UCSD-AML1 (cell line): Measurements from ENCODE around the gene UROC1.

Experiments used
- DNase-seq: peaks from one replicate; lab custom pipeline; 2025; ENCODE audit not compliant: unreplicated experiment; lab: John Stamatoyannopoulos, UW

Gene UROC1

DNA sequence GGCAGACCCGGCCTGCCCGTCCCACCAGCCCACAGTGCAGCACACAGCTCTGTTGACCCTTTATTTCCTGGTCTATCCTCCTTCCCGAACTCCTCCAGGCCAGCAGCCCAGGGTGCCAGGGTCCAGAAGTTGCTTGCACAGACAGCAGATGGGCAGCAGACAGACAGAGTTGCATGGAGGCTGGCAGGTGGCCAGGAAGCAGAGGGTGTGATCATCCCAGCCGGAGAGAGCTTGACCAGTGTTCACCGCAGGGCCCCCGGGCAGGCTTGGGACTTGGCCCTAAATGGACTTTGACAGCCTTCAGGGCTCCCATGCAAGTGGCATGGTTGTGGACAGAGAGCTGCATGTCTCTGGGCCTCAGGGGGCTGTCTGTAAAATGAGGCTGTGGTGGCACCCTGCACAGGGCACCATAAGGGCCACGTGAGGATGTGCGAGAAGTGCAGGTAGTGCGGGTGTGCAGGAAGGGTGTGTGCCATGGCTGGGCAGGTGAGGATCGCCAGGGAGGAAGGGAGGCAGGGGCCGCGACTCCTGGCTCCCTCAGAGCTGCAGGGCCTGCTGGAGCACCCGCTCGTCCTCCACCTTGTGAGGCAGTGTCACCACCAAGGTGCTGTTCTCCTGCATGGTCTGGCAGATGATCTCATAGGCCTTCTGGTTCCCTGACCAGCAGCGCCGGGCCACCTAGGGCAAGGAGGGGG, 35.6 kb downstream of the UROC1 start:
- no peak for DNase-seq

DNA sequence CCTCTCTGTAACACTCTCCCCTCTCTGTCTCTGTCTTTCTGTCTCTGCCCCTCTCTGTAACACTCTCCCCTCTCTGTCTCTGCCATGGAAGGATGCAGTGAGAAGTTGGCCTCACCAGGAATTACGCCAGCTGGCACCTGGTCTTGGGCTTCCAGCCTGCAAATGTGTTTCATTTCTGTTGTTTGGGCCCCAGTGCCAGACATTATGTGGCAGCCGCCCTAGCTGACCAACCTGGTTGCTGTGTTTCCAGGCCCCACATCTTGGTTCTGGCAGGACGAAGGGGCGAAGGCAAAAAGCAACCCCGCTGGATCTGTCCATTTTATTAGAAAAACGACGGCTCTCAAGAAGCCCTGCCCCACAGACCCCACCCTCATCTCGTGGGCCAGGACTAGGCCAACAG, 36.7 kb downstream of the UROC1 start:
- DNase-seq, result no peak

DNA sequence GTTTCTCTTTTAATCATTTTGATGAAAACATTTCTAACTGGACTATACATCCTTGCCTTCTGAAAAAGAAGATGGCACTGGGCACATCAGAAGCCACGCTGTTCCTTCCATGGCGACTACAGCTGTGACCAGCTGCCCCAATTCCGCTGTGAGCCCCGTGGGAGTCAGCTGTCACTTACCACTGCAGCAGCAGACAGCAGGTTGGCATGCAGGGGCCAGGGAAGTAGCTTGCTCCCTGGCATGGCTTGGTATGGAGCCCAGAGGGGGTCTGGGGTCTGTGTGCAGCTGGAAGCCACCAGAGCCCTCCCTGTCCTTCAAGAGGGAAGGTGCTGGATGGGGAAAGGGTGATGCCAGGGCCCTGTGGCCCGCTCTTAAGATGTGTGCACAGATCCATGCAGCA, 37.4 kb downstream of the UROC1 start:
- no peak for DNase-seq

DNA sequence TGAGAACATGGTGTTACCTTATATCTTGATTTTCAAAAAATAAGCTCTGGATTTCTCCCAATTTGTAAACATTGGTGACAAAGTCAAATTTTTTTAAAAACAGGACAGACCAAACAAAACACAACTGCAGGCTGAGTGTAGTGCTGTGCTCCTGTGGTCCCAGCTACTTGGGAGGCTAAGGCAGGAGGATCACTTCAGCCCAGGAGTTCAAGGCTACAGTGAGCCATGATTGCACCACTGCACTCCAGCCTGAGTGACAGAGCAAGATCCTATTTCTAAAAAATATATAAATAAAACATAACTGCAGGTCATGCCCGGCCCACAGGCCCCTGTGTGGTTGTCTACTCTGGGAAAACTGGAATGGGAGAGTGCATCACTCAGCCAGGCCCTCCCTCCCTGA, 37.9 kb downstream of the UROC1 start:
- DNase-seq, result no peak

DNA sequence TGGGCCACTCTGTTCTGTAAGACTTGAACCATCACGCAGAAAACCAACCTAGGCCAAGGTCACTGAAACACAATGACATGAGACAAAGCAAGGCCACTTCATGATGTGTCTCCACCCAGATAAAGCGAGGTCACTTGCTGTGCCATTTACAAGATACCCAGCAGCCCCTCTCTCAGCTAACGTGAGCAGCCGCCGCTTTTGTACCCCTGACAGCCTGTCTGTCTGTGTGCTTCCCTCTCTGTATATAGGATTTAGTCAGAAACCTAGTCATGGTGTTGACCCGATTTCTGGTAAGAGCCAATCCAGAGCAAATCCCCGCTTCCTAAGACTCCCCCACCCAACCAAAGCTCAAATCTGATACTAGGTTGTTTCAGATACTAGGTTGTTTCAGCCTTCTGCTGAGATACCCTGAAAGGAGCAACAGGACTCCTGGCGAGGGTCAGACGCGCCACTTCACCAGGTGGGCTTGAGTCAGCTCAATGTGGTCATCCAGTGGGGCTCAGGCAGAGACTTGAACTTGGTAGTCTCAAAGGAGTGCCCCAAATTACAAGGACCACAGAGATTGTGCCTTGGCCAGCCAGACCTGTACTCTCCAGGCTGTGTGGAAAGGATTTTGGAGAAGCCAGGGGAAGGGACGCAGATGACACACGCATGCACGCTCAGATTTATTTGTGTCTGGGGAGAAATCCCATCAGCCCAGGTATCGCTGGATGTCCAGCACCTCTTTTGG, 38.8 kb downstream of the UROC1 start:
- DNase-seq, result no peak

DNA sequence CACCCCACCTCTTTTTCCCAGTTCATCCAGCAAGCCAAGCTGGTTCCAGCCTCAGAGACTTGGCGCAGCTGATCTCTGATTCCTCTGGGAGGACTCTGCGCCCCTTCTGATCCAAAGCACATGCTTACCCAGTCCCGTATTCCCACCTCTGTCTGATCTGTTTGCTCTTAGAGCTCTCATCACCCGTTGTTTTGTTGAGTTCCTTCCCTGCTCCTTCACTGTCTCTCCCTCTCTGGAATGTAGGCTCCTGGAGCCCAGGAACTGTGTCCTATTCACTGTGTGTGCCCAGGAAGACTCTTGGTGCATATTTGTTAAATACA, 40.6 kb downstream of the UROC1 start:
- no peak for DNase-seq

DNA sequence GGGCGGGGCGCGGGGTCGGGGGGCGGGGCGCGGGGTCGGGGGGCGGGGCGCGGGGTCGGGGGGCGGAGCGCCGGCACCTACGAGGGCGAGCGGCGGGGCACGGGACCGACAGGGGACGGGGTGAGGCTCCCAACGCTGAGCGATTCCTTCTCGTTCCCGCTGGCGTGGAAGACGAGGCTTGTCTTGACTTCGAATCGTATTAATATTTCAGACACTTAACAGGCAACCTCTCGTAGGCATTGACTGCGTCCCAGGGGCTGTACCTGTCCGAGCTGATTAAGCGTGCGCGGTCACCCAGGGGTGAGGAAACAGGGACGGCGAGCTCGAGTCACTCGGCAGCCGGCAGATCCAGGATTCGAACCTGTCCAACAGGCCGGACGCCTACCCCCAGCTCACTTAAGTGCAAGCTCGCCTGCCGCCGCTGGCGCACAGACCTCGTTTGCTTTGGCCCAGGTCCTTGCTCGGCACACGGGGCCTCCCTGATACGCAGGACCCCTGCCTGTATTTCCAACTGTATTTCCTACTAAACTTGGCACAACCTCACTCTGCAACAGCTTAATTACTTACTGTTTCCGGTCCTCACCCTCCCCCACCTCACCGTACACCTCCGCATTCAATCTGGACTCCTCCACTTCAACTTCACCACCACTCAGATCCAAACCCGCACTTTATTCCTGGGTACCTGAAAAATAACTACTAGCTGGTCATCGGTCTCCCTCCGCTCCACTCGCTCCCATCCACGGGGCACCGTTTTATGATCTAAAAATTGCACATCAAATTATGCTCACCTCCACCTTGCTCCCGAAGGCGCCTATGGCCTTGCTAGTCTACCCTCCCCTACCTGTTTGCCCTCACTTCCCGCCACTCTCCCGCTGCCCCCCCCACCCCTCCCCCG, 41.2 kb downstream of the UROC1 start:
- DNase-seq, result no peak

DNA sequence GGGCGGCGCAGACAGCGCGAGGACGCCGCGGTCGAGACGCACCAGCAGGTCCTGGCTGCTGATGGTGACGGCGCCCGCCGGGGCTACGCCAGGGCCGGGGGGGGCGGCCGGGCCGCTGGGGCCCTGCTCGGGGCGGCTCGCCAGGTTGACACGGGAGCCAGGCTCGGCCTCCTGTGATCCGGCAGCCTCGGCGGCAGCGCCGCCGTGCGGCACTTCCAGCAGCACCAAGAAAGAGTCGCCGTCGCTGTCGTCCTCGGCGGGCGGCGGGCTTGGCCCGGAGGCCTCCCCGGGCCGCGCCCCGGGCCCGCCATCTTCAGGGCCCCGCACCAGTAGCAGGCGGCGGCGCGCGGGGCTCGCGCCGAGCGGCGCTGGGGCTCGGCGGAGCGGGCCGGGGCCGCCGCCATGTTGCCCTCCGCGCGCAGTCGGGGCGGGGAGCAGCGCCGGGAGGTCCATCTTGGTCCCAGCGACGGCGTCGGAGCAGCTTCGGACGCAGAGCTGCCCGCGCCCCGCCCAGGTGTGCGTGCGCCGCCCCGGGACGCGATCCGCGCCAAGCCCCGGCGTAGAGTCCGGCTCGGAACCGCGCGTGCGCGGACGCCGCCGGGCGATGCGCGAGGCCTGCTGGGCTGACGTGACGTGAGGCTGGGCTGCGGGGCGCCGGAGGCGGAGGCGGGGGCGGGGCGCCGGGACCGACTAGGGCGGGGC, 42.0 kb downstream of the UROC1 start, which contains the start of gene ZXDC:
Gene ZXDC, minus strand, starts transcription at position 479 of the 702 bp plus-strand sequence. Its CDS starts 26 bp downstream, at position 453.
- peak; percentile 97 for DNase-seq

DNA sequence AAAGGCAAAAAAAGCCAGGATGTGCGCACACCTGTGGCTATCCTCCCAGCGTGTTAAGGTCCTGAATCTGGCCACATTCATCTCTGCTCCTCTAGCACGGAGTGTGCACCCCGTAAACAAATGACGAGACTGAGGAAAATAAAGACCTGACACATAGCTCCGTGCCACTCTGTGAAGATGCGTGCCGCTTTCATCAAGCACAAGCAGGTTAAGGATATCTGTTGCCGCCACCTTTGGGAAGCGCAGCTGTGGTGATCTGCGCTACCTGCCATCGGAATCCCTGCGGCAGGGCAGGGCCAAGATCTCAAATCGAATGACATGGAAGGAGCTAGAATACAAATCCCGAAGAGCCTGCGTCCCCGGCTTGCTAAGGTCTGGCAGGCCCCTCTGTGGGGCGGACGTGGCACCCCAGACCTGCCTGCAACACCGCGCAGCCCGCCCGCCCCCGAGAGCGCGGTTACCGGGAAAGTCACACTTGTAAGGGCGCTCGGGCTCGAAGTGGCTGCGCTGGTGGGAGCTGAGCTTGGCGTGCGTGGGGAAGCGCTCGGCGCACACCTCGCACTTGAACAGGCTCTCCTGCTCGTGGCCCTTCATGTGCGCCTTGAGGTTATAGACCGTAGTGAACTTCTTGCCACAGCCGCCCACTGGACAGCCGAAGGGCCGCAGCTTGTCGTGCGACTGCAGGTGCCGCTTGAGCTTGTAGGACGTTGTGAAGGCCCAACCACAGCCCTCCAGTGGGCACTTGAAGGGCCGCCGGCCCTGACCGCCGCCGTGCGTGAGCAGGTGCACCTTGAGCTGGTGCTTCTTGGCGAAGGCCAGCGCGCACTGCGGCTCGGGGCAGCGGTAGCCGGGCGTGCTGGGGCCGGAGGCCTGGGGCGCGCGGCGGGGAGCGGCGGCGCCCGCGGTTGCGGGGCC, 42.8 kb downstream of the UROC1 start:
- DNase-seq, result peak; percentile 52

DNA sequence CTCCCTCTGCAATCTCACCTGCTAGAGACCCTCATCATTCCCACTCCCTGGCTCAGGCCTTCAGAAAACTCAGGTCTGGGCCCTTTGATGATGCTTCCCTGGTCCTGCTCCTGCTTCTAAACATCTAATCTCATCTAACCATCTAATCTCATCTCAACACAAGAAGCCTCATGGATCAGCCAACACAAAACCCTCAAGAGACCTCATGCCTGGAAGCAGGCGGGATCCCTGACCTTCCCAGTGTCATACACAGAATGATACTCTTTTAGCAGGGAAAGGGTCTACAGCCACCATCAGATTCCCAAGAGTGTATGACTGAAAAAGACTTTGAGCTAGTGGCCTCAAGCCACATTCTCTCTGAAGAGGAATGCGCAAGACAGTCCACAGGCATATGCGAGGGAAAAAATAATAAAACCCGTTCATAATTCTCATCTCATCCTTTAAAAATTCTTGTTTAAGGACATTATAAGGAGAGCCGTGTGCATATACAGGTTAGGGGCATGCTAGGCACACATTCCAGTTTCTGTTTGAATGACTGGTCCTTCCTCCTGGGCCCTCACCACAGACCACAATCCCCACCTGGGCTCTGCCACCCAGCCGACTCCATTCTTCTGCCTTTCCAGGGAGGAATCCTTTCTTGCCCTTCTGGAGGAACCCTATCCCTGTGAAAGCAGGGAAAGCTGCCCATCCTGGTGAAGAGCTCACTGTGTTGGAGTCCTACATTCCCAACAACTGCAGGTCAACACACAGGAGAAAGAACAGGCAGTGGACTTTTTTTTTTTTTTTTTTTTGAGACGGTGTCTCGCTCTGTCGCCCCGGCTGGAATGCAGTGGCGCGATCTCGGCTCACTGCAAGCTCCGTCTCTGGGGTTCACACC, 44.0 kb downstream of the UROC1 start:
- DNase-seq, result no peak

DNA sequence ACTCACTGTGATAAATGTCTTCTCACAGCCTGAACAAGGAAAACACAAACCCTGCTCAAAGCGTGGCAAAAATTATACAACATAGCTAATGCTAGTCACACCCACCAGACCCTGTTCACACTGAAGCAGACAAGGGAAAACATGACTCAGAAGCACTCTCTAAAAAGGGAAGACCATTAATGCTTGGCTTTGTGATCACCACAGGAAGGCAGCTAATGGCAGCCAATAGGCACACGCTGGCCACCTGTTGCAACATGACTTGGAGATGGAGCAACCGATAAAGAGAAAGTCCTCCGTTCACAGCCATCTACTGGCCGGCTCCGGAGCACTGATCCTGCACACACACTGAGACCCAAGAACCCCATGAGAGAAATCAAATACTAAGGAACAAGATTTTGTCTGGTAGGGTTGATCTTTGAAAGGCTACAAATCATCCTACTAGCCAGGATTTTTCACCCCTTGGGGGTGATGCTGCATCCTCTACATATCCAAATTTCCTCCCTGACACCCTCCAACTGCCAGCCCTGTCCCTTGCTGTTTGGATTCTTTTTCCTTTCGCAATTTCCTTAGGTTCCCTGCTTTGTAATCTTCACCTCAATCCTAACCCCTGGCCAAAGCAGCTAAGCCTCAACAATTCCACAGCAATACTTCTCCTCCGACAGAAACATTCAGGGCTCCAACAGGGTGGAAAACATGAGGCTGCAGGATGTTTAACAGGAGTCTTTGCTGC, 45.1 kb downstream of the UROC1 start:
- DNase-seq, result peak; percentile 73

DNA sequence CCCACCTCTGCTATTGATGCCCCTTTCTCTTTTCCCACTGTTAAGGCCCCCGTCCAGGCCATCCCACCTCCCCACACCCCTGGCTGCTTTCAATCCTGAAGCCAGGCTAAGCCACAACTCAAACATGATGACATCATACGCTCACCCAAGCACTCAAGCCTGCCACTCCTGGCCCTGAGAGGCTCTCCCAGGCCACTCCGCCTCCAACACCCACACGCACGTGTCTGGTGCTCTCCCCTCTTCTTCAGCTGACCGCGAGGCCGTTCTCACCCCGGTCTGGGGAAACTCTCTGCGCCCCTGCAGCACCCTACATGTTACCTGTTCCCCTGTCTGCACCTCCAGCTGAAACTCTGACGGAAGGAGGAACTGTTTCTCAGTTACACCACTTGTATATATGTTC, 48.1 kb downstream of the UROC1 start:
- no peak for DNase-seq

DNA sequence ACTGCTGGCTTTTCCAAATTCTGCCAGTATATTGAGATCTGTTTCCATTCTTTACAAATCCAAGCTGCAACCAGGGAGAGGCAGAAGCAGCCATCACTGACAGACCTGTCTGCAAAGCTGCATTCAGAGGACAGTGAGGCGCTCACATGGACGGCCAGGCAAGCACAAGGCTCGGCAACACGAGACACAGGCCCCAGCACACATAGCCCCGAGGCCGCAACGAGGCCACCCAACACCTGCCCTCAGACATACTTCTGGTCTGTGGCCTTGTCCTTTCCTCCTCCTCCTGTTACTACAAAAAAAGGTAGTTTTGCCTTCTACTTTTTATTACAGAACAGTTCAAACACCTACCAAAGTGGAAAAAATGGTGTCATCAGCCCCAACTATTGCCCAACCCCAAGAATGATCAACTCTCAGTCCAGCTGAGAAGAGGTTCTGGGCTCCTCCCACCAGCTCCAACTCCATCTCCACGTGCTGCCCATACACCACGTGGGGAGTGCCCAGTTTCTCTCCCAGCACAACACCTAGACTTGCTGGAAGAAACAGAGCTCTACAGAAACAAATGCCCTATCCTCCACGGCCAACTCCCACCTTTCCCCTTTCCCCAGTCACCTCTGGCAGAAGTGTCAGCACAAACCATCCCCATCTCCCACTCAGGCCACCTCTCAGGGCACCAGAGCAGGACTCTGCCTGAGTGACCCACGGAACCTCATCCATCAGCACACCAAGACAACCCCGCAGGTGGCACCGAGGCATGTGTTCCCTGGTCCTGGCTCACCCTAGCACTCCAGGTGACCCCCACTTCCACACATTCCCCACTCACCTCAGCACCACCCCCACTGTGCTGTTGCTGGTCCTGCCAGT, 49.3 kb downstream of the UROC1 start:
- DNase-seq, result no peak

DNA sequence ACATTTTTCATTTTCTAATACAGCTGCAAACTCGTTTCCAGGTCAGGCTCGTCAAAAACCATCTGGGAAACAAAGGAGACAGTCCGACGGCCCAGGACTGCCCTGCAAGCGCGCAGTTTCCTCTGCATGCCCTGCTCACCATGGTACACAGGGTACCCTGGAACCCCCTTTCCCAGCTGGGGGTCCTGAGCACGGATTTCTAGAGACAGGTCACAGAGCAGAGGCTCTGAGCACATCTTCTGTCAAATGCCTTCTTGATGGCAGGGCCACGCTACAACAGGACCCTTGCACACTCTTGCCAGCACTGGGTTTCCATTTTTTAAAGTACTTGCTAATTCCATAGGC, 50.0 kb downstream of the UROC1 start:
- DNase-seq, result no peak

DNA sequence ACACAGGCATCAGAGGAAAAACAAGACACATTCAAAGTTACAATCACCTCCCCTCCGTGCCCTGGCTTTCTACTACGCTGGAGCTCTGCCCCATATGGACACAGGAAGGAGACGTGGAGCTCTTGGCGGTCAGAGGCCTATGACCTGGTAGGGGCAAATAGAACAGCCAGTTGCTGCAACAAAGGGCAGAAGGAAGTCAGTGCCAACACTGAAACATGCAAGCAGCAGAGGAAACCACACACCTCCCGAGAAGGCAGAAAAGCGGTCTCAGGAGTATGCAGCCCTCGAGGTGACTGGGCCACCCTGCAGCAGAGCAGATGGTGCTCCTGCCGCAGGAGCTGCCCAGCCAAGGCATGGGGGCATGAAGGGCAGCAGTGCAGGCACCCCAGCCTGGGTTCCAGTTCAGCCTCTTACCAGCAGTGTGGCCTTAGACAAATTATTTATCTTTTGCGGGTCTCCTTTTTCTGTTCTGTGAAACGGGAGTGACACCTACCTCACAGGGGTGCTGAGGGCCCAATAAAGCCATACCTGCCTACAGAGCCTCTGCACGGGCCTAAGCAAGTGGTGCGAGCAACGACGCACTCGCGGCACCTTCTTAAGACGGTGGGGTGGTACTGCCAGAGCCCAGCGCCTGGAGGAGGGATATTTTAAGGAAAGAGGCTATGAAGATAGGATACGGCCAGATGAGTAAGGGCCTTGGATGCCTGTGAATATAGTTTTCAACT, 50.5 kb downstream of the UROC1 start:
- no peak for DNase-seq

DNA sequence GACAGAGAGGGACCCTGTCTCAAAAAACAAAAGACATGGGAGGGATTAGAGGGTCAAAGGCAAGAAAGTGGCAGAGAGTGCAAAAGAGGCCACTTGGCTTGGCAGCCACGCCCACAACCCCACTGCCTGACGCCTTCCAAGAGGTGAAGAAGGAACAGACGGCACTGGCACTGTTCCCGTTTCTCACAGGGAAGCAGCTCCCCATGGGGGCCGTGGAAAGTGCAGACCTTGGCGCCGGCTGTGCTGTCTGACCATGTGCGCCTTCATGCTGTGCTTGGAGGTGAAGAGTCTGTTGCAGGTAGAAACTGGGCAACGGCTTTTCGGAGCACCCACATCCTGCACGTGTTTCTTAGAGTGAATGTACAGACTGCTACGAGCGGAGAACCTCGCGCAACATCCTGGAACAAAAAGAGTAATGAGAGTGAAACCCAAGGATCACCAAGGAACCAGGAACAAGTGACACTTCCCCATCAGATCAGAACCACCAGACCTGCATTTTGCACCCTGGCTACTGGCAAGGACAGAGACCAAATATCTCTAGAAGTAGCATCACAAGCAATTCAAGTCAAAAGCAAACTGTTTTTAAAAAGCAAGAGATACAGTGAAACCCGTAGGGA, 51.5 kb downstream of the UROC1 start:
- no peak for DNase-seq

DNA sequence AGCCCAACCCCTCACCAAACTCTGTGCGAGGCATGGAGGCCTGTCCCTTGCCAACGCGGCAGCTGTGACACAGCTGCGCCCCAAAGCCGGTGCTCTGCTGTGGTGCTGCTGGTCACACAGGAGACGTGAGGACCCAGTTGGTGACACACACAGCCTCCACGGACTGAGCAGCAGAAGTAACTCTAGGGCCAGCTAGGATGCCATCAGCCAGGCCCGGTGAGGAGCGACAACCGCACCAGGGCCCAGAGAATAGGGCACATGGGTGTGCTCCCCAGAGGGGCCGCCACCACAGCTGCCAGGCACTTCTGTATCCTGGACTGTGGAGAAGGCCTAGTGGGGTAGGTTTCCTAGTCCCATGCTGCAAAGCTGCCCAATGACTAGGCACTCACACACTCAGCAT, 52.6 kb downstream of the UROC1 start:
- no peak for DNase-seq
